ENCODE data around the gene SRF. TPM values are rescaled to one million over a fixed set of nuclear protein-coding genes. Genes with fewer than 3 reads are reported as not detected.
A peak's percentile ranks its signal among the peaks of the same experiment; 100 is the strongest.
"Not testable (repeated sequence)": the region's sequence is repeated elsewhere in the genome, so short reads cannot be mapped to it uniquely, and the experiment has no call there.

Gene SRF
- polyA plus RNA-seq, 6 donors from 2014 or later = 2.5 to 5.3 (median 4.7) TPM

DNA sequence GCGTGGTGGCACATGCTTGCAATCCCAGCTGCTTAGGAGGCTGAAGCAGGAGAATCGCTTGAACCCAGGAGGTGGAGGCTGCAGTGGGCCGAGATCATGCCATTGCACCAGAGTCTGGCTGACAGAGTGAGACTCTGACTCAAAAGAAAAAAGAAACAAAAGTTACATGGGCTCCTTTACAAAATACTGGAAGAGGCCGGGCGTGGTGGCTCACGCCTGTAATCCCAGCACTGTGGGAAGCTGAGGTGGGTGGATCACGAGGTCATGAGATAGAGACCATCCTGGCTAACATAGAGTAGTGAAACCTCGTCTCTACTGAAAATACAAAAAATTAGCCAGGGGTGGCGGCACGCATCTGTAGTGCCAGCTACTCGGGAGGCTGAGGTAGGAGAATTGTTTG is 31.1 kb upstream of the SRF start:
- not testable (repeated sequence) for DNase-seq; H3K27me3 Mint-ChIP-seq; H3K27ac Mint-ChIP-seq; H3K36me3 Mint-ChIP-seq; ATAC-seq (ENCODE audit: low read depth in 2 of 2); H3K4me1 Mint-ChIP-seq; H3K9me3 Mint-ChIP-seq; H3K4me3 Mint-ChIP-seq

DNA sequence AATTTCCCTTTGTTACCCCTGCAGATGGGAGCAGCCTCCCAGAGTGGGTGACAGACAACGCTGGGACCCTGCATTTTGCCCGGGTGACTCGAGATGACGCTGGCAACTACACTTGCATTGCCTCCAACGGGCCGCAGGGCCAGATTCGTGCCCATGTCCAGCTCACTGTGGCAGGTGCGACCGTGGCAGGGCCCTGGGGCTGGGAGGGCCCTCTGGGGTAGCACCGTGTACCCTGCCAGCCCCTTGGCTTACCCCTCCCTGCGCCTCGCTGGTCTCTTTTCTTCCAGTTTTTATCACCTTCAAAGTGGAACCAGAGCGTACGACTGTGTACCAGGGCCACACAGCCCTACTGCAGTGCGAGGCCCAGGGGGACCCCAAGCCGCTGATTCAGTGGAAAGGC is 29.4 kb upstream of the SRF start:
- ATAC-seq (ENCODE audit: low read depth in 2 of 2) = no peak
- H3K27me3 Mint-ChIP-seq = no peaks in the 10 kb centered on the region
- H3K4me3 Mint-ChIP-seq = no peak overlapping the region
- H3K36me3 Mint-ChIP-seq = no peaks in the 10 kb centered on the region
- H3K27ac Mint-ChIP-seq = no peak overlapping the region
- DNase-seq = no peak
- peaks cover 4 to 6% (median 6%) of the 10 kb centered on the region in 3 donors for H3K4me1 Mint-ChIP-seq
- H3K9me3 Mint-ChIP-seq = no peaks in the 10 kb centered on the region

DNA sequence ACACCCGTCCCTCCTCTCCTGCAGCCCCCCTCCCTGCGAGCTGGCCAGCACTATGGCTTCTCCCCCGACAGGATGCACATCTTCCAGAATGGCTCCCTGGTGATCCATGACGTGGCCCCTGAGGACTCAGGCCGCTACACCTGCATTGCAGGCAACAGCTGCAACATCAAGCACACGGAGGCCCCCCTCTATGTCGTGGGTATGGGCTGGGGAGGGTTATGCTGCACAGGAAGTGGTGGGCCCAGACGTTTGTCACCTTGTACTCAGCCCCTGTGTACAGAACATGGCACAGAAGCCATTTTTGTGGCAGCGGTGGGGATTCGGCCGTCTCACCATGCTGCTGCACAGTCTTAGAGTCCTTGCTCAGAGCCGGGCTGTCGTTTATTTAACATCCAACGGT is 29.0 kb upstream of the SRF start:
- no peak for DNase-seq
- Mint-ChIP-seq H3K4me3 (peak overlapping the region in 1 of 8 donors; percentile 16), H3K9me3 (no peaks in the 10 kb centered on the region), H3K27ac (peak overlapping the region in 1 of 6 donors; percentile 42), H3K36me3 (no peaks in the 10 kb centered on the region), H3K4me1 (peaks cover 4 to 6% (median 6%) of the 10 kb centered on the region in 3 donors), H3K27me3 (no peaks in the 10 kb centered on the region)
- ATAC-seq (ENCODE audit: low read depth in 2 of 2) = no peak

DNA sequence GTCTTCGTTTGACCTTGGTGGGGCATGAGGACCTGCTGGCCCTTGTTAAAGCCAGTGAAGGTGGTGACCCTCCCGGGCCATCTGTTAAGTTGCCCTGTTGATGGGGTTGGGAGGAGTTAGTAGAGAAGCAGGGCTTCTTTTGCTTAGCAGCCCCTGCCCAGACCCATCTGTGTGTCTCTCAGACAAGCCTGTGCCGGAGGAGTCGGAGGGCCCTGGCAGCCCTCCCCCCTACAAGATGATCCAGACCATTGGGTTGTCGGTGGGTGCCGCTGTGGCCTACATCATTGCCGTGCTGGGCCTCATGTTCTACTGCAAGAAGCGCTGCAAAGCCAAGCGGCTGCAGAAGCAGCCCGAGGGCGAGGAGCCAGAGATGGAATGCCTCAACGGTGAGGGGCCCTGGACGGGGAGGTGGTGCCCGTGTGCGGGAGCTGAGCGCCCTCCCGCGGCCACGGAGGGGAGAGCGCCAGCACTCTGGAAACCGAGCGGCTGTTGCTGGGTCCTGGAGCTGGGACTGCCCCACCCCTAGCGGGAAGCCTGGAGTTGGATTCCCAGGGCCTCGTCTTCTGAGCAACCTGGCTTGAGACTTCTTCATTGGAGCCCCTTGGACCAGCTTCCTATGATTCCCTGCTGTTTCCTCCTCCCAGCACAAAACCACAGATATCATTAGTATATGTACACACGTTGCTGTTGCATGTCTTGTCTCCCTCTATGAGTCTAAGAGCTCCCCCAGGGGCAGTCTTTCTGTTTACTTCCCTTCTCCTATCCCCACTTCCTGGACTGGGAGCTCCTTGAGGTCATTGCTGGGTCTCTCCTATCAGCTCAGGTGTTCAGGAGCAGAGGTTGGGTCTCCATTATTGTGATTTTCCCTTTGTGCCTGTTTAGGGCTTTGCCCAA is 27.6 kb upstream of the SRF start:
- H3K36me3 Mint-ChIP-seq = no peaks in the 10 kb centered on the region
- peak; percentile 58 for DNase-seq
- no peaks in the 10 kb centered on the region for H3K9me3 Mint-ChIP-seq
- H3K27ac Mint-ChIP-seq = peak overlapping the region in 1 of 6 donors; percentile 76
- no peaks in the 10 kb centered on the region for H3K27me3 Mint-ChIP-seq
- H3K4me1 Mint-ChIP-seq = peaks cover 4 to 6% (median 6%) of the 10 kb centered on the region in 3 donors
- H3K4me3 Mint-ChIP-seq = no peak overlapping the region
- peak; percentile 94 to 96 for ATAC-seq (ENCODE audit: low read depth in 2 of 2)

DNA sequence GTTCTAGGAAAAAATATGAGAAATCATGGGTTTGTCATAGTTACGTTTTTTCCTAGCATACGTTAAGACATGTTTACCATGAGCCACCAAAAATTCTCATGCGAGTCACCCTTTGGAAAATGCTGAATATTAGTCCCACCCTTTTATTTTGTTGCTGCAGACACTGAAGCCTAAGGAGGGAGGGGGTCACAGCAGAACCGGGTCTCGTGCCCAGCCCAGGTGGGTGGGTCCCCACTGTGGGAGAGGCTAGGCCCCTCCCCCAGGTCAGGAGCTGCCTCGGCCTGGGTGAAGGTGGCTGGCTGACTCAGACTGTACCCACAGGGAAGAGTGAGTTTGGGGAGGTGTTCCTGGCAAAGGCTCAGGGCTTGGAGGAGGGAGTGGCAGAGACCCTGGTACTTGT is 26.2 kb upstream of the SRF start:
- H3K9me3 Mint-ChIP-seq = no peaks in the 10 kb centered on the region
- no peak overlapping the region for H3K27ac Mint-ChIP-seq
- no peaks in the 10 kb centered on the region for H3K27me3 Mint-ChIP-seq
- ATAC-seq (ENCODE audit: low read depth in 2 of 2) = no peak
- peak overlapping the region in 1 of 8 donors; percentile 13 for H3K4me3 Mint-ChIP-seq
- H3K4me1 Mint-ChIP-seq = peaks cover 4 to 6% (median 6%) of the 10 kb centered on the region in 3 donors
- no peaks in the 10 kb centered on the region for H3K36me3 Mint-ChIP-seq
- DNase-seq = no peak

DNA sequence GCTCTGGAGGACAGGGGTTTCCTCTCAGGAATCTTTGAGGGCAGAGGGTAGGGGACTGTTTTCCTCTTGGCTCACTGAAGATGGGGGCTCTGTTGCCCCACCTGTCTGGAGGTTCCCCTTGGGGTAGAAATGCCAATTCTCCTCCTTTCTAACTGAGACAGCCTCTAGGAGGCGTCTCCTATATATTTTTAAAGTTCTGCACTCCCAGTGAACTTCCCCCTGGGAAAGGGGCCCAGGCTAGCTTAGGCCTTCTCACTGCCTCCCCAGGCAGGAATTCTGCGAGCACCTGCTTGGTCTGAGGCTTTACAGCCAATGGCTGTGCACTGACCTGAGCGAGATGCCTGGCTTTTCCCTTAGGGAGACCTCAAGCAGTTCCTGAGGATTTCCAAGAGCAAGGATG is 24.8 kb upstream of the SRF start:
- peaks cover 4 to 6% (median 6%) of the 10 kb centered on the region in 3 donors for H3K4me1 Mint-ChIP-seq
- H3K9me3 Mint-ChIP-seq = no peaks in the 10 kb centered on the region
- no peak overlapping the region for H3K4me3 Mint-ChIP-seq
- no peak for DNase-seq
- no peaks in the 10 kb centered on the region for H3K27me3 Mint-ChIP-seq
- no peaks in the 10 kb centered on the region for H3K36me3 Mint-ChIP-seq
- H3K27ac Mint-ChIP-seq = peak overlapping the region in 3 of 6 donors; percentile 28 to 68 (median 67)
- ATAC-seq (ENCODE audit: low read depth in 2 of 2) = no peak

DNA sequence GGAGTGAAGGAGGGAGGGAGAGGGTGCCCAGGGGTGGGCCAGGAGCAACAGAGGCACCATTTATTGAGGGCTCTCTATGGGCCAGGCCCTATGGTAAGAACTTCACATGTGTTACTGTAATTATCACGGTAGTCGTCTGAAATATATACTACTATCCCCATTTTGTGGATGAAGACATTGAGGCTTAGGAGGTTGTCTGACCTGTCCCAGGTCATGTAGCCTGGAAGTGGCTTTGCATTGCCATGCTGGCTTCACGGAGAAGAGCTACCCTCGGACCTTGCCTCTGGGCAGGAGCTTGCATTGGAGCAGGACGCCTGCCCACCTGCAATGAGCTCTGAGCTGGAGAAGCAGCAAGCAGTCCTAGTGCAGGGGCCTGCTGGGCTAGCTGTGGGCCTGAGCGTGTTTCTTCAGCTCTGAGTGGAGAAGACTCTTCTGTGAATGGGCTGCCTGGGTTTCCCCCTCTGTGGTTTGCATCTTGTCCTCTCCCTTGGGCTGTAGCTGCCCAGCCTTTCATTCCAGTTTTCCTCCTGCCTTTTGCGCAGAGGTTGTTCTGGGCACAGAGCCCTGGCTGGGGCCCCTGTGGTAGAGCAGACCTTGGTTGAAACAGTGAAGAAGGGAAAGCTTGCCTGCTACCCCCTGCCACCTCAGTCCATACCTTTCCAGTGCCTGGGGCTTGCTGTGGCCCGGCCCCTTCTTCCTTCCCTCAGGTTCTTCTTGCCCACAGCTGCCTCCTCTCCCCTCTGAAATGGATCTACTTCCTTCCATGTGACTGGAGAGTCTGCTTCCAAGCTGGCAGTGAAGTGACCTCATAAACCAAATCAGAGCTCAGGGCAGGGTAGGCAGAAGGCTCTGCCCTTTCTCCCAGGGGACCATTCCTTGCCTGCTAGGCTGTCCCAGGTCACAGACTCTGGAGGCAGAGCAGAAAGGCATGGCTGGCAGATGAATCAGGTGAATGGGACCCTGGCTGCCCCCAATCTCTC is 24.1 kb upstream of the SRF start:
- Mint-ChIP-seq H3K27ac (peak overlapping the region in 3 of 6 donors; percentile 30 to 78 (median 67)), H3K4me3 (no peak overlapping the region), H3K4me1 (peaks cover 4 to 6% (median 6%) of the 10 kb centered on the region in 3 donors), H3K36me3 (no peaks in the 10 kb centered on the region), H3K27me3 (no peaks in the 10 kb centered on the region), H3K9me3 (no peaks in the 10 kb centered on the region)
- no peak for DNase-seq
- ATAC-seq (ENCODE audit: low read depth in 2 of 2) = no peak

DNA sequence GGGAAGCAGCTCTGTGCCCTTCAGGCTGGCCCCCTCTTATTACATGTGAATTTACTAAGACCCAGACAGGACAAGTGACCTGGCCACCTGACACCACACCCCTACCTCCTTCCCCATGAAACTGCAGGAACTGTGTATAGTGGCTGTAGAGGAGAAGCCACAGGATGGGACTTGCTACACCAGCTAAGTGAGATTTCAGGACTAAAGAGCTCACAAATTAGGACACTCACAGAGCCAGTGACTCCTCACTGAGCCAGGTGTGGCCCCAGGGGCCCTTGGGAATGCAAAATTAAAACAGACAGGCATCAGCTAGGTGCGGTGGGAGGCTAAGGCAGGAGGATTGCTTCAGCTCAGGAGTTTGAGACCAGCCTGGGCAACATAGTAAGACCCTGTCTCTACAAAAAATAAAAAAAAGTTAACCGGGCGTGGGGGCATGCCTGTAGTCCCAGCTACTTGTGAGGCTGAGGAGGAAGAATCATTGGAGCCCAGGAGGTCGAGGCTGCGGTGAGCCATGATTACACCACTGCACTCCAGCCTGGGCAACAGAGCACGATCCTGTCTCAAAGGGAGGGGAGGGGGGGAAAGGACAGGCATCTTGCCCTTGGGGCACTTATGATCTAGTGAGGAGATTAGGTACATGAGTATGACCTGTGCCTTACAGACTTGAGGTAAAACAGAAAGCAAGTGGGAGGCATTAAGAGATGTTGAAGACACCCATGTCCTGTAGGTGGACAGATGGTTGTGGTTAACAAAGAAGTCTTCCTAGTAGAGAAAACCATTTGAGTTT is 23.2 kb upstream of the SRF start:
- Mint-ChIP-seq H3K36me3 (no peaks in the 10 kb centered on the region), H3K9me3 (no peaks in the 10 kb centered on the region), H3K27me3 (no peaks in the 10 kb centered on the region), H3K27ac (peak overlapping the region in 1 of 6 donors; percentile 30), H3K4me3 (no peak overlapping the region), H3K4me1 (peaks cover 4 to 6% (median 6%) of the 10 kb centered on the region in 3 donors)
- ATAC-seq (ENCODE audit: low read depth in 2 of 2) = no peak
- no peak for DNase-seq

DNA sequence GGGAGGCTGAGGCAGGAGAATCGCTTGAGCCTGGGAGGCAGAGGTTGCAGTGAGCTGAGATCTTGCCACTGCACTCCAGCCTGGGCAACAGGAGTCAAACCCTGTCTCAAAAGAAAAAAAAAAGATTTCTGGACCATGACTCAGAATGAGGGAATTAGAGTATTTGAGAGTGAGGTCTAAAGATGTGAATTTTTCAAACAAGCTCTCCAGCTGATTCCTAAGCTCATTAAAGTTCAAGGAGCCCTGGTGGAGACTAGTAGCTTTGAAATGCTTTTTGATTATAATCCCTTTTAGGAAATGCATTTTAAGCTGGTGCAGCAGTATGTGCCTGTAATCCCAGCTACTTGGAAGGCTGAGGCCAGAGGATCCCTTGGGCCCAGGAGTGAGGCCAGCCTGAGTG is 21.8 kb upstream of the SRF start:
- Mint-ChIP-seq H3K36me3 (no peaks in the 10 kb centered on the region), H3K27me3 (no peaks in the 10 kb centered on the region), H3K27ac (no peak overlapping the region), H3K4me1 (no peaks in the 10 kb centered on the region), H3K9me3 (no peaks in the 10 kb centered on the region), H3K4me3 (no peak overlapping the region)
- ATAC-seq (ENCODE audit: low read depth in 2 of 2) (no peak), DNase-seq (no peak)

DNA sequence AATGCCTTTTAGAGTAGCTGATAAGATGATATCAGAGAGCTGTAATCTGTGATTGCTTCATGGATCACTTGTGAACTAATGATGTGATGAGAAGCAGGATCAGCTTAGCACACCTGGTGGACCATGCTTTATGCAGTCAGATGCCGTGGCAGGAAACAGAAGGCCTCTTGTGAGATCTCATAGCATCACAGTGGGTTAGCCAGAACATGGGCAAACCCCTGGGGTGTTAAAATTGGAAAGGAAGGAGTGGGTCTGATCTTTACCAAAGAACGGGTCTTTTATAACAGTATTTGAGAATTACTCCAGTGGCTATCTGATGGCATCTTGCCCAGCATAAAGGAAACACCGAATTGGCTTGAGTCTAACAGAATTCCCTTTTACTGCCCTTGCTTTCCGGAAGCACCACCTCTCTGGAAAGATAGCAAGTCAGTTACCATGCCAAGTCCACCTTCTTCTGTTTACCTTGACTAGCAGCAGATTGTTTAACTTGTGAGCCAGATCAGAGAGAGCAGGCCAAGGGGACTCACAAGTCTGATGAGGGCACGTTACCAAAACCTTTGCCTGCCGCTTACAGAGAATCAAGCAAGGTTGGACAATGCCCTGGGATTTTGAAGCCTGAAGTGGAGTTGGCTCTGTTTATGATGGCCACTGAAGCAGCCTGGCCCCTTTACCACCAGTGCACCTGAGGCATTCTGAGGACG is 20.9 kb upstream of the SRF start:
- no peaks in the 10 kb centered on the region for H3K9me3 Mint-ChIP-seq
- H3K4me1 Mint-ChIP-seq = no peaks in the 10 kb centered on the region
- H3K4me3 Mint-ChIP-seq = no peak overlapping the region
- no peaks in the 10 kb centered on the region for H3K27me3 Mint-ChIP-seq
- ATAC-seq (ENCODE audit: low read depth in 2 of 2) (no peak), DNase-seq (no peak)
- H3K27ac Mint-ChIP-seq = peak overlapping the region in 2 of 6 donors; percentile 26 to 40
- H3K36me3 Mint-ChIP-seq = no peaks in the 10 kb centered on the region

DNA sequence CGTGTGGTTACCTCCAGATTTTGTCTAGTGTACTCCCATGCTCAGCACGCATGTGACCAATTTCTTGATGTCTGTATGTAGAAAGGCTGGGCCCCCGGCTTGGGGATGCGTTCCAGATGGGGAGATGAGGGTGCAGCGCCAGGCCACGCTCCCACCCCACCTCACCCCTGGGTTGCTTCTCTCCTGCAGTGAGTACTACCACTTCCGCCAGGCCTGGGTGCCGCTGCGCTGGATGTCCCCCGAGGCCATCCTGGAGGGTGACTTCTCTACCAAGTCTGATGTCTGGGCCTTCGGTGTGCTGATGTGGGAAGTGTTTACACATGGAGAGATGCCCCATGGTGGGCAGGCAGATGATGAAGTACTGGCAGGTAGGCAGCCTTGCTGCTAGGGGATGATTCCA is 11.5 kb upstream of the SRF start:
- Mint-ChIP-seq H3K27ac (peak overlapping the region in 1 of 6 donors; percentile 11), H3K36me3 (no peaks in the 10 kb centered on the region), H3K9me3 (no peaks in the 10 kb centered on the region), H3K4me1 (no peaks in the 10 kb centered on the region), H3K27me3 (no peaks in the 10 kb centered on the region), H3K4me3 (no peak overlapping the region)
- DNase-seq = no peak
- no peak for ATAC-seq (ENCODE audit: low read depth in 2 of 2)

DNA sequence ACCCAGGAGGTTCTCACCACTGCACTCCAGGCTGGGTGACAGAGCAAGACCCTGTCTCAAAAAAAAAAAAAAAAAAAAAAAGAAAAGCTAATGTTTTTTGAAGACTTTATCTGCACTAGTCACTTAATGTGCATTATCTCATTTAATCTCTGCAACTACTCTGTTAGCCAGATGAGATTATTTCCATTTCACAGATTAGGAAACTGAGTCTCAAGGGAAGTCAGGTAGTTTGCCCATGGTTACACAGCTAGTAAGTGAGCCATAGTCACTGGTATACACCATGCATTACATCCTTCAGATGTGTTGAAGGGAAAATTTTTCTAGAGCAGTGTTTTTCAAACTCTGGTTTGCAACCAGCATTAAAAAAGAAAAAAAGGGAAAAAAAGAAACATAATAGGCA is 7.2 kb upstream of the SRF start:
- Mint-ChIP-seq H3K4me3 (no peak overlapping the region), H3K27ac (no peak overlapping the region), H3K9me3 (no peaks in the 10 kb centered on the region), H3K27me3 (no peaks in the 10 kb centered on the region), H3K36me3 (no peaks in the 10 kb centered on the region), H3K4me1 (no peaks in the 10 kb centered on the region)
- ATAC-seq (ENCODE audit: low read depth in 2 of 2) (no peak), DNase-seq (no peak)

Measured in naive B cell (primary cell).